Measurements from ENCODE around the gene ARSA. TPM values are rescaled to one million over a fixed set of nuclear protein-coding genes. Genes with fewer than 3 reads are reported as not detected.

ARSA gene
- polyA plus RNA-seq, 1 of the 3 experiments (the other 2 are of a cell fraction) = 34.2 TPM

DNA sequence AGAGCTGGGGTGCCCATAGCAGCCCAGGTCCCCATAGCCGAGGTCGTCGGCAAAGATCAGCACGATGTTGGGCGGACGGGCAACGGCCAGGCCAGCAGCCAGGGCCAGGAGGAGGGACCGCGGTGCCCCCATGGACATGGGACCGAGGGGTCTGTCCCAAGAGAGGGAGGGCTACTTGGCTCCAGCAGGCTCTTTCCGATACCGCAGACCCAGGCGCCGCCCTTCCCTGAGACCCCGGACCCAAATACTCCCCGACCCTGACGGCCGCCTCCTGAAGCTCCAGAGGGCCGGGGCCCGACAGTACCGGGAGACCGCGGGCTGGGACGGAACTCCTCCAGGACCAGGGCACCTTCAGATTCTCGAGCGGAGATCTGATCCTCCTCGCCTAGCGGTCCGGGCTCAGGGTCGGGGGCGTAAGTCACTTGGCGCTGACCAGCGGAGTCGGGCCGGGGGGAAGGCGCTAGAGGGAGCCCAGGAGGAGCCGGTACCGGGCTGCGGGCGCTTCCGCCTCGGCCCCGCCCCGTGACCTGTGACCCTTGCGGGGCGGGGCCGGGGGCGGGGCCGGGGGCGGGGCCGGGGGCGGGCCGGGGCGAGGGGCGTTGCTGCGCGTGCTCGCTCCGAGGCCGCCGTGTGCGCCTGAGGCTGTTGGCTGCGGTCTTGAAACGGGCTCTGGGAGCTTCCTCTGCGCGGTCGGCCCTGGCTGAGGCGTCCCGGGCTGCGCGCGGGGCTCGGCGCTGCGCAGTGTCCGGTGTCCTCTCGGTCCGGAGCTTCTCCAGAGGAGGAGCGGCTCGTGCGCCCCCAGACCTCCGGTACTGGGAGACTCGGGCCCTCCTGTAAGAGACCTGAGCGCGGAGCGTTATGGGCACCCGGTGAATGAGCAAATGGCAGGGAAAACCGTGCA is at the start of gene ARSA (continued):
- TF ChIP-seq, protein P1, sequence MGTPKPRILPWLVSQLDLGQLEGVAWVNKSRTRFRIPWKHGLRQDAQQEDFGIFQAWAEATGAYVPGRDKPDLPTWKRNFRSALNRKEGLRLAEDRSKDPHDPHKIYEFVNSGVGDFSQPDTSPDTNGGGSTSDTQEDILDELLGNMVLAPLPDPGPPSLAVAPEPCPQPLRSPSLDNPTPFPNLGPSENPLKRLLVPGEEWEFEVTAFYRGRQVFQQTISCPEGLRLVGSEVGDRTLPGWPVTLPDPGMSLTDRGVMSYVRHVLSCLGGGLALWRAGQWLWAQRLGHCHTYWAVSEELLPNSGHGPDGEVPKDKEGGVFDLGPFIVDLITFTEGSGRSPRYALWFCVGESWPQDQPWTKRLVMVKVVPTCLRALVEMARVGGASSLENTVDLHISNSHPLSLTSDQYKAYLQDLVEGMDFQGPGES (IDR thresholded peaks at IDR 0.05; ENCODE audit: low read depth, low read length) = no peak
- TF ChIP-seq GABPA (IDR thresholded peaks at IDR 0.05; ENCODE audit: low read depth) (no peak), RAD21 (IDR thresholded peaks at IDR 0.05; ENCODE audit: low read length) (peak; percentile 26; the same call in 1 of the 2 replicates), YY1 (IDR thresholded peaks at IDR 0.05; ENCODE audit: low read depth) (no peak), NFIC (IDR thresholded peaks at IDR 0.05; ENCODE audit: borderline replicate concordance) (no peak)

DNA sequence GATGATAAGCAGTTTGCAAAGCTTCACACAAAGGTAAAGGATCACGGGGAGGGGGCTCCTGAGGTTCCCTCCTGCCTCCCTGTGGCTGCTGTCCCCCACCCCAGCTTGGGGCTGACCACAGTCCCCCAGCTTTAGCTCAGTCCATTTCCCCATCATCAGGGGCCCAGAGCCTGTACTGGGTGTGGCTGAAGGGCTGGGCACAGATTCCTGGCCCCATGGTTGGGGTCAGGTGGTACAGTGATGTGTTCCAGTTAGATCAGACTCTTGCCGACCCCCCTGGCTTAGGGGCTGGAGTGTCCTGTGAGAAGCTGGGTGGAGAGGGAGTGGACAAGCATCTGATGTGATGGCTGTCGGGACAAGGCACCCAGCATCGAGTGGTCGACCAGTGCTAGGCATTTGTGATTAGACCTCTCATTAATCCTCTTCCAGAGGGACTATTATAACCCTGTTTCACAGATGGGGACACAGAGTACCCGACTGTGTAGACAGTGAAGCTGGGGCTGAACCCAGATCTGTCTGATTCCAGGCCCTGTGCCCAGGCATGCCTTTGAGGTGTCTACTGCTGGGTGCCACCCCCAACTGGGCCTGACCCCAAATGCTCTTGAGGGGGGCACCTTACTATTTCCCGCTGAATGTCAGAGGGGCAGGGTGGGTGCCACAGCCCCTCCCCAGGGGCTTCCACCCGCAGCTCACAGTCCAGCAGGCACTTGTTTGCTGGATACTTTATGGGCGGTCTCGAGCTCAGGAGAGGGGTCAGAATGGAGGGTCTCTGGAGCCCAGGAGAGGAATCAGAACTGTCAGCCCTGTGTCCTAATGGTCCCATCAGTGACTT is 48.9 kb upstream of the ARSA start:
- ChIA-PET CTCF (interaction anchor here (1.1 kb wide), 2 partner anchors 19 to 56 kb away, joined by 3 to 5 read pairs; no protein-coding TSS in a partner anchor), POLR2A (no interaction called here)
- DNase-seq = peak; percentile 10
- no peak overlapping the region for H3K4me2 ChIP-seq
- TF ChIP-seq FOSL2 (IDR thresholded peaks at IDR 0.05; ENCODE audit: borderline replicate concordance, low read depth) (no peak), TEAD4 (IDR thresholded peaks at IDR 0.05; ENCODE audit: borderline replicate concordance, insufficient read depth) (no peak), YY1 (IDR thresholded peaks at IDR 0.05; ENCODE audit: low read depth) (no peak), NFIC (IDR thresholded peaks at IDR 0.05; ENCODE audit: borderline replicate concordance) (no peak)
- TF ChIP-seq, protein P2, sequence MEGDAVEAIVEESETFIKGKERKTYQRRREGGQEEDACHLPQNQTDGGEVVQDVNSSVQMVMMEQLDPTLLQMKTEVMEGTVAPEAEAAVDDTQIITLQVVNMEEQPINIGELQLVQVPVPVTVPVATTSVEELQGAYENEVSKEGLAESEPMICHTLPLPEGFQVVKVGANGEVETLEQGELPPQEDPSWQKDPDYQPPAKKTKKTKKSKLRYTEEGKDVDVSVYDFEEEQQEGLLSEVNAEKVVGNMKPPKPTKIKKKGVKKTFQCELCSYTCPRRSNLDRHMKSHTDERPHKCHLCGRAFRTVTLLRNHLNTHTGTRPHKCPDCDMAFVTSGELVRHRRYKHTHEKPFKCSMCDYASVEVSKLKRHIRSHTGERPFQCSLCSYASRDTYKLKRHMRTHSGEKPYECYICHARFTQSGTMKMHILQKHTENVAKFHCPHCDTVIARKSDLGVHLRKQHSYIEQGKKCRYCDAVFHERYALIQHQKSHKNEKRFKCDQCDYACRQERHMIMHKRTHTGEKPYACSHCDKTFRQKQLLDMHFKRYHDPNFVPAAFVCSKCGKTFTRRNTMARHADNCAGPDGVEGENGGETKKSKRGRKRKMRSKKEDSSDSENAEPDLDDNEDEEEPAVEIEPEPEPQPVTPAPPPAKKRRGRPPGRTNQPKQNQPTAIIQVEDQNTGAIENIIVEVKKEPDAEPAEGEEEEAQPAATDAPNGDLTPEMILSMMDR (IDR thresholded peaks at IDR 0.05) = no peak
- TF ChIP-seq, protein P3, sequence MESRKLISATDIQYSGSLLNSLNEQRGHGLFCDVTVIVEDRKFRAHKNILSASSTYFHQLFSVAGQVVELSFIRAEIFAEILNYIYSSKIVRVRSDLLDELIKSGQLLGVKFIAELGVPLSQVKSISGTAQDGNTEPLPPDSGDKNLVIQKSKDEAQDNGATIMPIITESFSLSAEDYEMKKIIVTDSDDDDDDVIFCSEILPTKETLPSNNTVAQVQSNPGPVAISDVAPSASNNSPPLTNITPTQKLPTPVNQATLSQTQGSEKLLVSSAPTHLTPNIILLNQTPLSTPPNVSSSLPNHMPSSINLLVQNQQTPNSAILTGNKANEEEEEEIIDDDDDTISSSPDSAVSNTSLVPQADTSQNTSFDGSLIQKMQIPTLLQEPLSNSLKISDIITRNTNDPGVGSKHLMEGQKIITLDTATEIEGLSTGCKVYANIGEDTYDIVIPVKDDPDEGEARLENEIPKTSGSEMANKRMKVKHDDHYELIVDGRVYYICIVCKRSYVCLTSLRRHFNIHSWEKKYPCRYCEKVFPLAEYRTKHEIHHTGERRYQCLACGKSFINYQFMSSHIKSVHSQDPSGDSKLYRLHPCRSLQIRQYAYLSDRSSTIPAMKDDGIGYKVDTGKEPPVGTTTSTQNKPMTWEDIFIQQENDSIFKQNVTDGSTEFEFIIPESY (IDR thresholded peaks at IDR 0.05; ENCODE audit: borderline replicate concordance, low read depth) = no peak
- TF ChIP-seq, protein P4, sequence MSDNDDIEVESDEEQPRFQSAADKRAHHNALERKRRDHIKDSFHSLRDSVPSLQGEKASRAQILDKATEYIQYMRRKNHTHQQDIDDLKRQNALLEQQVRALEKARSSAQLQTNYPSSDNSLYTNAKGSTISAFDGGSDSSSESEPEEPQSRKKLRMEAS (IDR thresholded peaks at IDR 0.05; ENCODE audit: low read depth) = no peak
- peaks cover 0 to 5% of the 10 kb centered on the region in 2 experiments; a peak in 1 of 4 replicates for H3K4me1 ChIP-seq (ENCODE audit: control insufficient read depth in 1 of 2, insufficient read depth in 2 of 2, low read depth in 1 of 2, low read length in 1 of 2)
- WGBS (ENCODE audit: low lambda C conversion rate) = 89% methylated on average over 9 of the region's 10 CpGs
- H3F3A ChIP-seq (replicated peaks; ENCODE audit: insufficient read depth) = no peaks in the 10 kb centered on the region
- H3K27ac ChIP-seq (ENCODE audit: low read depth in 2 of 2, low read length in 1 of 2) = no peak overlapping the region
- no peak overlapping the region for H2AFZ ChIP-seq (ENCODE audit: low read depth)
- no peaks in the 10 kb centered on the region for H3K9me2 ChIP-seq
- H3K9ac ChIP-seq = no peak overlapping the region
- no peaks in the 10 kb centered on the region for H4K20me1 ChIP-seq (ENCODE audit: insufficient read depth)
- H3K36me3 ChIP-seq (replicated peaks in 1 of 2; ENCODE audit: control insufficient read depth in 1 of 2, insufficient read depth in 2 of 2, low read length in 1 of 2) = no peaks in the 10 kb centered on the region
- H3K27me3 ChIP-seq (ENCODE audit: insufficient read depth) = no peaks in the 10 kb centered on the region
- no peaks in the 10 kb centered on the region for H3K79me2 ChIP-seq (ENCODE audit: insufficient read depth)
- H3K4me3 ChIP-seq (ENCODE audit: low read depth in 2 of 2, low read length in 1 of 2) = no peak overlapping the region
- H3K9me3 ChIP-seq = no peaks in the 10 kb centered on the region
